GM23248 (cell line): Measurements from ENCODE around the gene SNW1. TPM values are rescaled to one million over a fixed set of nuclear protein-coding genes. Genes with fewer than 3 reads are reported as not detected.
"Not testable (repeated sequence)": the region's sequence is repeated elsewhere in the genome, so short reads cannot be mapped to it uniquely, and the experiment has no call there.

ENCODE experiments used
- DNase-seq: peaks from one replicate; pipeline ENCODE4 v3.0.0-alpha.2; 2015
- H2AFZ ChIP-seq: fragments of 200-600 bp; sonication (generic); 2 replicates; pipeline ENCODE4 v1.6.1; 2016; ENCODE audit warnings: antibody characterized with exemption
- H3F3A ChIP-seq: fragments of 200-600 bp; sonication (generic); 2 replicates; pipeline ENCODE4 v1.6.1; 2016; ENCODE audit warnings: mild to moderate bottlenecking, antibody characterized with exemption, mixed run types; ENCODE audit not compliant: insufficient read depth
- H3K27ac ChIP-seq: fragments of 200-600 bp; sonication (generic); 2 replicates; pipeline ENCODE4 v1.5.1; 2016; ENCODE audit warnings: mild to moderate bottlenecking
- H3K27me3 ChIP-seq: fragments of 200-600 bp; sonication (generic); replicated peaks from 2 replicates; pipeline ENCODE4 v1.6.1; 2016; ENCODE audit warnings: mild to moderate bottlenecking; ENCODE audit not compliant: insufficient read depth
- H3K36me3 ChIP-seq: fragments of 200-600 bp; sonication (generic); 2 replicates; pipeline ENCODE4 v1.6.1; 2016; ENCODE audit warnings: low read depth, mild to moderate bottlenecking
- H3K4me1 ChIP-seq: fragments of 200-600 bp; sonication (generic); 2 replicates; pipeline ENCODE4 v1.6.1; 2016; ENCODE audit warnings: mild to moderate bottlenecking; ENCODE audit not compliant: insufficient read depth
- H3K4me2 ChIP-seq: fragments of 200-600 bp; sonication (generic); one replicate; pipeline ENCODE4 v1.6.1; 2016; ENCODE audit warnings: mild to moderate bottlenecking; ENCODE audit not compliant: unreplicated experiment
- H3K4me3 ChIP-seq: fragments of 200-600 bp; sonication (generic); 2 replicates; pipeline ENCODE4 v1.5.1; 2016; ENCODE audit warnings: mild to moderate bottlenecking
- H3K79me2 ChIP-seq: fragments of 200-600 bp; sonication (generic); 2 replicates; pipeline ENCODE4 v1.6.1; 2016; ENCODE audit warnings: mild to moderate bottlenecking; ENCODE audit not compliant: insufficient read depth
- H3K9ac ChIP-seq: fragments of 200-600 bp; sonication (generic); 2 replicates; pipeline ENCODE4 v1.6.1; 2016; ENCODE audit warnings: mild to moderate bottlenecking
- H3K9me2 ChIP-seq: fragments of 200-600 bp; sonication (generic); 2 replicates; pipeline ENCODE4 v1.6.1; 2016; ENCODE audit warnings: mixed run types, mild to moderate bottlenecking, moderate library complexity; ENCODE audit not compliant: insufficient read depth
- H3K9me3 ChIP-seq: fragments of 200-600 bp; sonication (generic); one replicate; pipeline ENCODE4 v1.6.1; 2017; ENCODE audit warnings: low read depth
- H4K20me1 ChIP-seq: fragments of 200-600 bp; sonication (generic); 2 replicates; pipeline ENCODE4 v1.6.0; 2016; ENCODE audit not compliant: insufficient read depth
- EZH2 ChIP-seq: fragments of 200-600 bp; sonication (generic); IDR thresholded peaks from 2 replicates; pipeline ENCODE4 v1.6.1; 2018; ENCODE audit warnings: antibody characterized with exemption, mild to moderate bottlenecking; ENCODE audit not compliant: insufficient read depth, poor library complexity, severe bottlenecking
- EZH2phosphoT487 ChIP-seq: fragments of 200-600 bp; sonication (generic); IDR thresholded peaks from 2 replicates; pipeline ENCODE4 v1.6.1; 2018; ENCODE audit warnings: antibody characterized with exemption, moderate library complexity, mild to moderate bottlenecking, low read depth; ENCODE audit not compliant: insufficient read depth
- WGBS, 2 experiments: methylation state at CpG; one replicate each; pipeline ENCODE4 v1.1.6; 2015 to 2017; ENCODE audit warnings: low lambda C conversion rate in 2 of 2, low coverage in 1 of 2; ENCODE audit errors: missing lambda C conversion rate in 2 of 2; 5-methylcytosine and 5-hydroxymethylcytosine counted together
- in situ Hi-C: fragments of 300-500 bp; cut with MboI; formaldehyde crosslinking; loops from 2 replicates; pipeline ENCODE4 v1.15.0; 2020
- polyA plus RNA-seq: library from polyadenylated mRNA; unstranded; fragments of >200 nt; fragmentation: Nextera tagmentation; extraction: Ambion mirVana; gene quantifications from 2 replicates; pipeline ENCODE4 v1.2.1, GENCODE V29; 2016
- total RNA-seq: library from RNA; depleted of rRNA; stranded (reverse); fragments of >200 nt; shearing (Covaris generic); gene quantifications from 2 replicates; pipeline ENCODE4 v1.2.3, GENCODE V29; 2014

SNW1 gene
- total and polyA plus RNA-seq, 2 experiments from 2014 or later = 45.2 to 64.4 TPM

- H4K20me1 ChIP-seq = no peaks in the 10 kb centered on the region
- 50 to 57% methylated on average over 6 of the region's 6 CpGs for WGBS, 2 experiments
- H3K27ac ChIP-seq = no peak overlapping the region
- no peak overlapping the region for H3K4me3 ChIP-seq
- no peaks in the 10 kb centered on the region for H3K9me3 ChIP-seq
- DNase-seq = peak; percentile 36
- H2AFZ ChIP-seq = no peak overlapping the region
- TF ChIP-seq EZH2 (no peak), EZH2phosphoT487 (no peak)
- H3K9ac ChIP-seq = no peak overlapping the region
- in situ Hi-C loops = no loop called here
- H3K9me2 ChIP-seq = no peaks in the 10 kb centered on the region
- no peaks in the 10 kb centered on the region for H3K27me3 ChIP-seq
- H3K36me3 ChIP-seq = no peaks in the 10 kb centered on the region
- H3K79me2 ChIP-seq = no peaks in the 10 kb centered on the region
- peaks cover 4% of the 10 kb centered on the region; the same call in 1 of the 2 replicates for H3K4me1 ChIP-seq
- H3K4me2 ChIP-seq = no peak overlapping the region
- no peaks in the 10 kb centered on the region for H3F3A ChIP-seq
These were observed 43.6 kb upstream of the SNW1 start for GRCh38 chr14:77804592-77804991.

GRCh38 chr14:77800814-77801213, 39.9 kb upstream of the SNW1 start:
- H3K79me2 ChIP-seq = no peaks in the 10 kb centered on the region
- no peak for TF ChIP-seq EZH2
- no peak for TF ChIP-seq EZH2phosphoT487
- H3K4me1 ChIP-seq = peaks cover 9% of the 10 kb centered on the region; the same call in 1 of the 2 replicates
- DNase-seq = no peak
- H3K27ac ChIP-seq = peak overlapping the region; percentile 57
- H3K9me2 ChIP-seq = no peaks in the 10 kb centered on the region
- no peaks in the 10 kb centered on the region for H3K9me3 ChIP-seq
- peak overlapping the region; percentile 92 for H2AFZ ChIP-seq
- no peaks in the 10 kb centered on the region for H3K36me3 ChIP-seq
- H4K20me1 ChIP-seq = no peaks in the 10 kb centered on the region
- peak overlapping the region; percentile 86 for H3K9ac ChIP-seq
- in situ Hi-C loops = no loop called here
- H3F3A ChIP-seq = peaks cover 5% of the 10 kb centered on the region; the same call in 1 of the 2 replicates
- no peaks in the 10 kb centered on the region for H3K27me3 ChIP-seq
- peak overlapping the region; percentile 89 for H3K4me2 ChIP-seq
- 90 to 94% methylated on average over 1 of the region's 1 CpG for WGBS, 2 experiments
- H3K4me3 ChIP-seq = peak overlapping the region; percentile 82

GRCh38 chr14:77799863-77800730, 39.1 kb upstream of the SNW1 start, which contains the start of gene ADCK1:
ADCK1 (plus strand) TSS chr14:77800109; CDS start chr14:77818979, 18,870 bp downstream.
- Histone ChIP-seq H2AFZ (peak within 1 kb of the TSS; percentile 92), H4K20me1 (no peaks in the 10 kb centered on the region), H3K4me2 (peak within 1 kb of the TSS; percentile 89), H3K9me2 (no peaks in the 10 kb centered on the region), H3K36me3 (no peaks in the 10 kb centered on the region), H3K9me3 (no peaks in the 10 kb centered on the region), H3K4me1 (peaks cover 9% of the 10 kb centered on the region; the same call in 1 of the 2 replicates), H3K4me3 (peak within 1 kb of the TSS; percentile 82), H3K27ac (peak within 1 kb of the TSS; percentile 57), H3F3A (peaks cover 5% of the 10 kb centered on the region; the same call in 1 of the 2 replicates), H3K27me3 (no peaks in the 10 kb centered on the region), H3K9ac (peak within 1 kb of the TSS; percentile 86), H3K79me2 (no peaks in the 10 kb centered on the region)
- in situ Hi-C loops = no loop called here
- peak; percentile 92 for DNase-seq
- 1% methylated on average over 63 to 65 of the region's 66 CpGs for WGBS, 2 experiments
- TF ChIP-seq EZH2 = no peak

- H3K9ac ChIP-seq = peak overlapping the region; percentile 86
These were observed 38.5 kb upstream of the SNW1 start for GRCh38 chr14:77799456-77799855.

More at GRCh38 chr14:77799456-77799855, 38.5 kb upstream of the SNW1 start:
- Histone ChIP-seq H2AFZ (peak overlapping the region; percentile 92), H3K4me2 (peak overlapping the region; percentile 89), H3K4me3 (peak overlapping the region; percentile 82)
- DNase-seq, H3K9me3 ChIP-seq, H4K20me1 ChIP-seq, H3F3A ChIP-seq, H3K36me3 ChIP-seq, H3K79me2 ChIP-seq, H3K9me2 ChIP-seq, H3K27me3 ChIP-seq, H3K27ac ChIP-seq, in situ Hi-C loops, H3K4me1 ChIP-seq: not testable (repeated sequence)
- 64 to 76% methylated on average over 13 of the region's 13 CpGs for WGBS, 2 experiments
